Fibroblast of villous mesenchyme (primary cell): Measurements from ENCODE around the gene DCHS1. TPM values are rescaled to one million over a fixed set of nuclear protein-coding genes. Genes with fewer than 3 reads are reported as not detected.

Source experiments
- DNase-seq: peaks from one replicate; pipeline ENCODE4 v3.0.0-alpha.2; 2010; ENCODE audit warnings: low read depth
- H3K4me3 ChIP-seq: 2 replicates; pipeline ENCODE4 v1.5.1; 2011; ENCODE audit warnings: low read depth, mild to moderate bottlenecking, low read length
- total RNA-seq: library from RNA; depleted of rRNA; stranded (reverse); fragments of >200 nt; gene quantifications from 2 replicates; pipeline ENCODE4 v1.2.3, GENCODE V29; 2012
- TF ChIP-seq, protein P1 (sequence below): IDR thresholded peaks from 2 replicates; pipeline ENCODE4 v1.5.1; 2012; ENCODE audit warnings: low read depth, mild to moderate bottlenecking, low read length; ENCODE audit not compliant: insufficient read depth

DCHS1 gene
- total RNA-seq, 1 donor, result 33.7 TPM

DNA sequence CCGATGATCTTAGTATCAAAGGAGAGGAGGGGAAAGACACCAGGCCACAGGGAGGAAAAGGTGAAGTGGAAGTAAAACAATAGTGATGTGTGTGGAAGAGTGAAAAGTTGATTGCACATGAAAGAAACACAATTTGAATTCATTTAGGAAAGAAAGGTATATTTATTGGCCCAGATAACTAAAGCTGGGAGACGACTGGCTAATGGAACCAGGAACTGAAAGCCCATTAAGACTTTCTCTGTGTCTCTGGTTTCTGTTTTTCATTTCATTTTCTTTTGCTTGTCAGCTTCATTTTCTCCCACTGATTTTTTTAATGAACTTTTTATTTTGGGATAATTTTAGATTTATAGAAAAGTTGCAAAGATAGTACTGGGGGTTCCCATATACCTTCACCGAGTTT, 5.1 kb upstream of the DCHS1 start:
- DNase-seq, result no peak
- H3K4me3 ChIP-seq, result no peak overlapping the region
- TF ChIP-seq, protein P1, sequence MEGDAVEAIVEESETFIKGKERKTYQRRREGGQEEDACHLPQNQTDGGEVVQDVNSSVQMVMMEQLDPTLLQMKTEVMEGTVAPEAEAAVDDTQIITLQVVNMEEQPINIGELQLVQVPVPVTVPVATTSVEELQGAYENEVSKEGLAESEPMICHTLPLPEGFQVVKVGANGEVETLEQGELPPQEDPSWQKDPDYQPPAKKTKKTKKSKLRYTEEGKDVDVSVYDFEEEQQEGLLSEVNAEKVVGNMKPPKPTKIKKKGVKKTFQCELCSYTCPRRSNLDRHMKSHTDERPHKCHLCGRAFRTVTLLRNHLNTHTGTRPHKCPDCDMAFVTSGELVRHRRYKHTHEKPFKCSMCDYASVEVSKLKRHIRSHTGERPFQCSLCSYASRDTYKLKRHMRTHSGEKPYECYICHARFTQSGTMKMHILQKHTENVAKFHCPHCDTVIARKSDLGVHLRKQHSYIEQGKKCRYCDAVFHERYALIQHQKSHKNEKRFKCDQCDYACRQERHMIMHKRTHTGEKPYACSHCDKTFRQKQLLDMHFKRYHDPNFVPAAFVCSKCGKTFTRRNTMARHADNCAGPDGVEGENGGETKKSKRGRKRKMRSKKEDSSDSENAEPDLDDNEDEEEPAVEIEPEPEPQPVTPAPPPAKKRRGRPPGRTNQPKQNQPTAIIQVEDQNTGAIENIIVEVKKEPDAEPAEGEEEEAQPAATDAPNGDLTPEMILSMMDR, result no peak

DNA sequence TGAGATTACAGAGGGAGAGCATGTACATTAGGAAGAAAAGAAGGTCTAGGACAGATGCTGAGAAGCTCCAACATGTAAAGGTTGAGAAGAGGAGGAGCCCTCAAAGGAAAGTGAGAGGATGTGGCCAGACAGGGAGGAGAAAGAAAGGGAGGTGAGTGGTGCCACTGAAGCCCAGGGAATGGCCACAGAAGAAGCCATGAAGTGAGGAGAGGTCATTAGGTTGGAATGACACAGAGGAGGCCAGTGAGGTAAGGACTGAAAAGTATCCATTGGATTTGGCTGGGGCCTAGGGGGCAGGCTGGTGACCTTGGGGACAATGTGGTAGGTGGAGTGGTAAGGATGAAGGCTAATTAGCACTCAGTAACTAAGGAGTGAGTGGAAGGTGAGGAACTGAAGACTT, 3.0 kb upstream of the DCHS1 start:
- TF ChIP-seq, protein P1, result no peak
- no peak overlapping the region for H3K4me3 ChIP-seq
- no peak for DNase-seq

DNA sequence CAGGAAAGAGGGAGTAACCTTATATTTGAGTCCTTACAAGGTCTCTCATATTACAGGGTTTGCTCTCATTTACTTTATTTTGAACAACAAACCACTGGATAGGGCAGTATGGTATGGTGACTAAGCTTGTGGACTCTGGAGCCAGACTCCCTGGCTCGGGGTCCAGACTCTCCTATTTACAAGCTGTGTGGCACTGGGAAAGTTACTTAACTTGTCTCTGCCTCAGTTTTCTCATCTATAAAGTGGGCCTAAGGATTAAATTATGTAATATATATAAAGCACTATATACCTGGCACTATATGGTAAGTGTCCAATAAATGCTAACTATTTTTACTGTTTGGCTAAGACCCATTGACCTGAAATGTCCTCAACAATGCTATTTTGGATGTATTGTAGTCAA, 1.7 kb upstream of the DCHS1 start:
- DNase-seq, result no peak
- no peak overlapping the region for H3K4me3 ChIP-seq
- TF ChIP-seq, protein P1, result no peak

DNA sequence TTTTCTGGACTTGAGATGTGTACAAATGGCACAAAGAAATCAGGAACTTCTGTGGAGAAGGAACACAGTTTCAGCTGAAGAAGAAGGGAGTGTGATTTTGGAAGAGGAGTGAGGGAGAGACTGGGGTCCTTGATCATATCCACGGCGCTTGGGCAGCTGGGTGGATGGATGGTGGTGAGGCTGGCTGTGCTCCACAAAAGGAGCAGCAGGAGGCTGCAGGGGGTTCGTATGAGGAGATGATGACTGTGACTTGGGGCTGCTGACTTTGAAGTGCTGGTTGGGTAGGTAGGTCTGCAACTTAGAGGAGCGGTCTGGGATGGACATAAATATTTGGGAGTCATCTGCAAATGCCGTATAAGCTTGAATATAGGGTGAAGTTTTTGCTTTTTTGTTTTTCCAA, 1.3 kb upstream of the DCHS1 start:
- no peak for DNase-seq
- H3K4me3 ChIP-seq, result no peak overlapping the region
- TF ChIP-seq, protein P1, result no peak

DNA sequence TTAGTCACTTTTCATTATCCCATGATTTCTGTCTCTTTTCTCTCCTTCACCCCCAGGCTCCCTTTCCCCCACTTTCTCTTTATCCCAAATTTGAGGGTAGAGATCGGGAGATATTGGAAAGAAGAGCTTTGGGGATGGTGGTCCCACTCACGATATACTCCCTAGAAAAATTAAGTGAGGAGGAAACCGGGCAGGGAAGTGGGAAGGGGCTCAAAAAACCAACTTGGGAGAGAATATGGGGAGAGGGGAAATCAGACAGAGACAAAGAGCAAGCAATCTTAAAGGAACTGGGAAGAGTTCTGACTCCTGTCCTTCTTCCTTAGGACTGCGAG, 941 bp upstream of the DCHS1 start:
- TF ChIP-seq, protein P1, result no peak
- peak overlapping the region; percentile 65 for H3K4me3 ChIP-seq
- no peak for DNase-seq

DNA sequence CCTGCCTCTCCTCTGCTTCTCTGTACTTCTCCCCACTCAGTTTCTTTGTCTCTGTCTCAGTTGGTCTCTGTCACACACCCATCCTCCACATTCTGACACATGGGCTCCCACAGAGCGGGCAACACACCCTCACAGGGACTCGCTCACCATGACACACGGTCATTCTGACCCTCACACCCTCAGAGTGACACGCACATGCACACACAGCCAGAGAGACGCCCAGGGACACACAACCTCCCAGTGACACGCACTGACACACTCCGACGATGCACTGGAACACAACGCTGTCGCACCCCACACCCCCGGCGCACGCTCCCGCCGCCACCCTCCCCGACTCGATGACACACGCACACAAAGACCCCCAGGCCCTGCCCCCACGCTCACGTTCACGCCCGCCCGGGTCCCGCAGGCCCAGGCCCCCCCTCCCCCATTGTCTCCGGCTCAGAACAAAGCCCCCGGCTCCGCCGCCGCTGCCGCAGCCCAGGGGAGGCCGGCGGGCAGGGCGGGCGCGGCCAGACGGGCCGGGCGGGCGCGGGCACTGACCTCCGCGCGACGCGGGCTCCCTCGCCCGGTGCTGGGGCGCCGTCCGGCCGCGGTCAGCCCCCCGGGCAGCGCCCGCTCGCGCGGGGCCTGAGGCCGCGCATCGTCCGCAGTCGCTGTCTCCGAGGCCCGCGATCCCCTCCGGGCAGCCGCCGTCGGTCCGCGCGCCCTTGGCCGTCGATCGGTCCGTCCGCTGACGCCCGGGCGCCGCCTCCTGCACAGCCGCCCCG, 404 bp downstream of the DCHS1 start:
- H3K4me3 ChIP-seq, result peak overlapping the region; percentile 62
- no peak for DNase-seq
- TF ChIP-seq, protein P1, result no peak
